ENCODE data around the gene SPP1.
"Not testable (repeated sequence)": the region's sequence is repeated elsewhere in the genome, so short reads cannot be mapped to it uniquely, and the experiment has no call there.

The SPP1 gene

GRCh38 chr4:87975466-87975865 lies at the start of gene SPP1:
Gene SPP1 (plus strand): TSS chr4:87975714. CDS start chr4:87976896, 1,182 bp downstream.
- DNase-seq (ENCODE audit: low spot score): no peak

GRCh38 chr4:87926554-87927098 lies 48.9 kb upstream of the SPP1 start:
- DNase-seq (ENCODE audit: low spot score): no peak

DNA sequence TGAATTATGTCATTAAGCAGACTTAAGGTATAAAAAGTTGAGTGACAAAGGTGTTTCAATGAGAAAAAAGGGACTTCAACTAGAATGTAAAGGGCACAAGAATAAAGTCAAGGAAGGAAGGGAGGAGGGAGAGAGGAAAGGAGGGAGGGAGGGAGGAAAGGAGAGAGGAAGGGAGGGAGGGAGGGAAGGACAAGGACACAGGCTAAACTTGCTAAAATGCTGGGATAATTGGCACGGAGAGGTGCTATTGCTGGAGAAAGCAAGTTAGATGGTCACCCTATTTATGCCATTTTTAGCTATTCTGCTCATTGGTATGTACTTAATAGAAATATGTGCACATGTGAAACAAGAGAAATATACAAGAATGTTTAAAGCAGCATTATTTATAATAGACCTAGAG lies 44.9 kb upstream of the SPP1 start:
- no peak for DNase-seq (ENCODE audit: low spot score)

DNA sequence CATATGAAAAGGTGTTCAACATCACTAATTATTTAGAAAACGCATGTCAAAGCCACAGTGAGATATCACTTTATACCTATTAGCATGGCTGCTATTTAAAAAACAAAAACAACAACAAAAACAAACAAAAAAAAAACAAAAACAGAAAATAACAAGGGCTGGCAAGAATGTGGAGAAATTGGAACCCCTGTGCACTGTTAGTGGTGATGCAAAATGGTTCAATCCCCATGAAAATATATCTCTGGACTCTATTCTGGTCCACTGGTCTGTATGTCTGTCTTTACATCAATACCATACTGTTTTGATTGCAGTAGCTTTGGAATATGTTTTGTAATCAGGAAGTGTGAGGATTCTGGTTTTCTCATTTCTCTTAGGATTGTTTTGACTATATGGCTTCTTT lies 43.6 kb upstream of the SPP1 start:
- no peak for DNase-seq (ENCODE audit: low spot score)

GRCh38 chr4:87932718-87933141 lies 42.8 kb upstream of the SPP1 start:
- DNase-seq (ENCODE audit: low spot score): no peak

- DNase-seq (ENCODE audit: low spot score): no peak
Observed at GRCh38 chr4:87933337-87933736, 42.2 kb upstream of the SPP1 start.

GRCh38 chr4:87934157-87934704 lies 41.3 kb upstream of the SPP1 start:
- no peak for DNase-seq (ENCODE audit: low spot score)

- no peak for DNase-seq (ENCODE audit: low spot score)
Observed at GRCh38 chr4:87934973-87935372, 40.5 kb upstream of the SPP1 start.

GRCh38 chr4:87935954-87936353 lies 39.6 kb upstream of the SPP1 start:
- DNase-seq (ENCODE audit: low spot score): not testable (repeated sequence)

- no peak for DNase-seq (ENCODE audit: low spot score)
Observed at GRCh38 chr4:87937523-87937922, 38.0 kb upstream of the SPP1 start.

DNA sequence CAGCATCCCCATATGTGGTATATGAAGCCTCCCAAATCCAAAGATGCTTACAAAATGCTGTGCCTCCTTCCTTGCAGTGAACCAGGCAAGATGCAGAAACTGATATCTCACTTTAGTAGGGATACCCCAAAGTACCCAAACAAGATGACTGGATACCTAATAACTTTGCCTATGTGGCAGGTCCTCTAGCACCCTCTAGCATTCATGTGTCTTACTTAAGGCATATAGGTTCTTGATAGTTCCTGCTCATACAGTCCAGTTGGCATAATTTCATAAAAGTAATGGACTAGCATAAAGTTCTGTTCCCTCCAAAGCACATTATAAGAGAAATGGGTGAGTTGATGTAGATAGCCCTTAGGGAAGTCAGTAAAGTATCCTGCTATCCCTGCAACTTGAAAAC lies 36.8 kb upstream of the SPP1 start:
- DNase-seq (ENCODE audit: low spot score): no peak

DNA sequence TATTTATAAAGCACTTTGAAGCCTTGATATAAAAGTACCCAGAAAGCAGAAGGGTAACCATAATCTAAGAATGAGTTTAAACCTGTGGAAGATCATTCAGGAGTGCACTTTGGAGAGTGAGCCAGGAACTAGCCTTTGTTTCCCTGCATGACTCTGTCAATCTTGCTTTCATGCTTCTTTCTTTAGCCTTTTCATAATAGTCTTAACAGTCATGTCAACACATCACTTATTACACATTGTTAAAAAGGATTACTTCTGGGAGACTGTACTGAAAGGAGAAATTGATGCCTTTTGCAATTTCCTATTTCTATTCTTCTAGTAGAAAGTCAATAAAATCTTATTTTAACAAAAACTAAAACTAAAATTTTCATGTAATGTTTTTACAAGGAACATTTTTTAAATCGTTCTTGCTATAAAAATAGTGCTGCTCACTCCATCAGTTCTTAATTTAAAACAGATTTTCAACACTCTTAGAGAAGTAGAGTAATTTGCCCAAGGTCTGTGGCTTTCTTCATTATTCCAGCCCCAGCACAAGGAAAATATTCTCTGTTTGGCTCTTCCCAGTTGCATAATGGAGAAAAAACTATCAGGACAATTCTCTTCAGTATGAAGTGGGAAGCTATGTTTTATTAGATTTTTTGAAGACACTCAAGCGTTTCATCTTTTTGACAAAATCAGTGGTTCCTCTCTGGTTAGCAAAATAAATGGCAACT lies 35.4 kb upstream of the SPP1 start:
- no peak for DNase-seq (ENCODE audit: low spot score)

DNA sequence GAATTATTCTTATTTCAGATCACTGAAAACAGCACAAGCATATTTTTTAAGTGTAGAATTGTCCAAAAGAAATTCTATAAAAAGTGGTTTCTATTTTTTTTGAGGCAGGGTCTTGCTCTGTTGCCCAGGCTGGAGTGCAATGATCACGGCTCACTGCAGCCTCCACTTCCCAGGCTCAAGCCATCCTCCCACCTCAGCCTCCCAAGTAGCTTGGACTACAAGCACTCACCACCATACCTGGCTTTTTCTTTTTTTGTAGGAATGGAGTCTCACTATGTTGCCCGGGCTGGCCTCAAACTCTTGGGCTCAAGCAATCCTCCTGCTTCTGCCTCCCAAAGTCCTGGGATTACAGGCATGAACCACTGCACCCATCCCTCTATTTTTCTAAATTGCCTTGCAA lies 34.7 kb upstream of the SPP1 start:
- not testable (repeated sequence) for DNase-seq (ENCODE audit: low spot score)

- DNase-seq (ENCODE audit: low spot score): no peak
Observed at GRCh38 chr4:87941537-87942392, 33.7 kb upstream of the SPP1 start.

DNA sequence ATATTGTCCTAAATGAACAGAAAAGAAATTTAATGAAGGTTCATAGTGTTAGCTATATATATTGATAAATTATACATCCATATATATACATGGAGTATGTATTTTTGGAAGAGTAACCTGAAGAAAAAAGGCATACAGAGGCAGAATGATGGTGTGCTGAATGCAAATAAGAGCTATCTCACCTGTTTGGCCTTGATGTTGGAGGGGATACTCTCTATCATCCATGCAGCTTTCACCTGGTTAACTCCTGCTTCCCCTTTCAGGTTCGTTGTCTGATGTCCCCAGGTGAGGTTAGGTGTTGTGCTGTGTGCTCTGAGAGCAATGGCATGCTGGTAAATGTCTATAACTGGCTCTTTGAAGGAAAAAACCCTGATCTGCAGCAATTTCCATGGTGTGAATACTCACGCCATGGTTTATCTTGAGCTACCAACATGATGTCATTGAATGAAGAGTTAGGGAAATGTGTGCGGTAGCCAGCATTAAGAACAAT lies 31.8 kb upstream of the SPP1 start:
- no peak for DNase-seq (ENCODE audit: low spot score)

GRCh38 chr4:87944967-87945366 lies 30.5 kb upstream of the SPP1 start:
- DNase-seq (ENCODE audit: low spot score): no peak

- no peak for DNase-seq (ENCODE audit: low spot score)
Observed at GRCh38 chr4:87946766-87947165, 28.7 kb upstream of the SPP1 start.

DNA sequence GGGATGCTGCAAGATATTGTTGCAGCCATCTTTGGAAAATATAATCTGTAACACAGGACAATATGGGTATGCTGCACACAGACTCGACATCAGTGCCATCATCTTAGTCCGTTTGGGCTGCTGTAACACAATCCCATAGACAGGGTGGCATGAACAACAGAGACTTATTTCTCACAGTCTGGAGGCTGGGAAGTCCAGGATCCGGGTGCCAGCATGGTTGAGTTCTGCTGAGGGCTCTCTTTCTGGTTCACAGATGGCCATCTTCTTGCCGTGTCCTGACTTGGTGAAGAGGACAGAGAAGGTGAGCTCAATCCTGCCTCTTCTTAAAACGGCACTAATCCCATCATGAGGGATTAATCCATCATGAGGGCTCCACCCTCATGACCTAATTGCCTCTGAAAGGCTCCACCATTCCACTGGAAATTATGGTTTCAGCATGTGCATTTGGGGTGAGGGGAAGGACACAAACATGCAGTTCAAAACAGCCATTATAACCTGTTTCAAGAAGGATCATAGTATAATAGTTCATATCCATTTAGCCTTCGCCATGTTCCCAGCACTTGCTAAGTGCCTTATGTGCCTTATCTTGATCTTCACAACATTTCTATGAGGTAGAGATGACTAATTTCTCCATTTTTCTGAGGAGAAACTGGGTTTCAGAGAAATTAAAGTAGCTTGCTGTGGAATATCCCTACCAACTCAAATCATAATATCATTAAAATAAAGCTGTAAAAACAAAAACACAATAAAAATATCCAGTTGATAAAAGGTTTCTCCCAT lies 27.9 kb upstream of the SPP1 start:
- no peak for DNase-seq (ENCODE audit: low spot score)

GRCh38 chr4:87949961-87950360 lies 25.6 kb upstream of the SPP1 start:
- no peak for DNase-seq (ENCODE audit: low spot score)

DNA sequence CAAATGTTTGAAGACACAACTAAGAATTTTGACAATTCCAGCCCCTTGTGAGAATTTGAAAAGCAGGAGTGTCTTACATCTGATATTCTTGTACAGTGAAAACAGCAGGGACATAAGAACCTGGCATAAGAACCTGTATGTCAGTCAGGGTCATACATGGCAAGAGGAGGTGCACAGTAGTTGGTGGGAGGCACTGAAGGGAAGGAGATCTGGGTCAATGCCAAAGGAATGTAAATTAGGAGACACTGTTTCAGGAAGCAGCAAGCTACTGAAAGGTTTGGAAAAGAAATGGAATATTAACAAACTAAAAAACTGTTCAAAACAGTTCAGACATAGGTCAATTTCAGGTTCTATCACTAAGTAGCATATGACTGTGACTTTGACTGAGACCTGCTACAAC lies 25.0 kb upstream of the SPP1 start:
- DNase-seq (ENCODE audit: low spot score): no peak

DNA sequence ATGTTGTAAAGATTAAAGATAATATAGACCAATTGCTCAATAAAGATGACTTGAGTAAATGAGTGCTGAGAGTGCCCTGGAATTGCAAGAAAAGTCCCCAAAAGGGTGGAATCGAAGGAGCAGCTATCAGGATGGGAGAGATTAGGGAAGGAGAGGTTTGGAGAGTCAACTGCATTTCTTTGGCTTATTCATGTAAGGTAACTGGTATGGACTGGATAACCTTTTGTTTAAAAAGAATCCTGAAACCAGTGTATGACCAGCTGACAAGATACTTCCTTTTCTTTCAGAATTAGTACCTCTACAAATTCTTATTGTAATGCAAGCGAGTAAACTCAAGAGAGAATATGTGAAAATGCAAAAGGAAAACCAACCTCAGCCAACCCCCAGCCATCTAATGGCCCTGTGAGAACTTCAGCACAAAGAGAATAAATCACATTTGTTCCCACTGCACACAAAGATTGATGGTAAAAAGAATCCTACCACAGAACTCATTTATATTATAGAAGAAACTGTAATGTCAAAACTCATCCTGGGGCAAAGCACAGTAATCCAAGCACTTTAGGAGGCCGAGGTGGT lies 24.5 kb upstream of the SPP1 start:
- DNase-seq (ENCODE audit: low spot score): no peak
